HG03039 (cell line): Measurements from ENCODE around the gene CD22.
"Not testable (repeated sequence)": the region's sequence is repeated elsewhere in the genome, so short reads cannot be mapped to it uniquely, and the experiment has no call there.

Experiments used
- ATAC-seq: cut with Tn5 transposase; IDR thresholded peaks from one replicate; pipeline ENCODE4 v1.9.1; 2021; ENCODE audit warnings: mild to moderate bottlenecking, moderate library complexity; ENCODE audit not compliant: unreplicated experiment

CD22 gene

DNA sequence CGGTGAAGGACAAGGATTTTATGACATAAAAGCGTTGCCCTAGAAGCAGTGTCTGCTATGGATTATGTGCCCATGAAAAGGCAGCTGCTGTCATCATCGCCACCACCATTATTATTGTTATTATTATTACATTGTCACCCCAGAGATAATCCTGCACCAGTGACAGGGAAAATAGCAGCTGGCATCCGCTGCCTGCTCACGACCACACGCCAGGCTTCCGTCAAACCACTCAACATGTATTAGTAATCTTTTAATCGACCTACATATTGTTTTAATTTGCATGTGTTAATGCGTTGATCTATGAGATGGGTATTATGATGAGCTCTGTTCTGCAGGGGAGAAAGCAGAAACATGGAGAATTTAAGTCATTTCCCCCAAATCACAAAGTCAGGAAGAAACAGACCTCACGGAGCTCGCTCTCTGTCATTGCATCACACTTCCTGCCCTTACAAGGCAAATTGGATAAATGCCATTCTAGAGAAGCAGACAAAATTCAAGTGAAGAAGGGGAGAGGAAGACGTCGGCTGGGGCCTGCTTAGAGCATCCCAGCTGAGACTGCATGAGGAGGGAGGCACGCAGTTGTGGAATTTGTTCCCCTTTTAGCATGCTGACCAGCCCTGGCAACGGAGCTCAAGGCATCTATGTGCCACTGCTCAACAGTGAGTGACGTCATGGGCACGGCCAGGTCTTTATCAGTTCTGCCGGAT is 29.0 kb downstream of the CD22 start, which contains the start of gene FFAR3:
TSS of gene FFAR3 (plus strand) at position 594 of the 707 bp plus-strand sequence. CDS start 431 bp downstream, outside the sequence.
- no peak for ATAC-seq

DNA sequence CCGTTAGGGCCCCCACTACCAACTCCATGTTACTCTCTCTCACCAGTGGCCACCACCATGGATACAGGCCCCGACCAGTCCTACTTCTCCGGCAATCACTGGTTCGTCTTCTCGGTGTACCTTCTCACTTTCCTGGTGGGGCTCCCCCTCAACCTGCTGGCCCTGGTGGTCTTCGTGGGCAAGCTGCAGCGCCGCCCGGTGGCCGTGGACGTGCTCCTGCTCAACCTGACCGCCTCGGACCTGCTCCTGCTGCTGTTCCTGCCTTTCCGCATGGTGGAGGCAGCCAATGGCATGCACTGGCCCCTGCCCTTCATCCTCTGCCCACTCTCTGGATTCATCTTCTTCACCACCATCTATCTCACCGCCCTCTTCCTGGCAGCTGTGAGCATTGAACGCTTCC is 29.8 kb downstream of the CD22 start:
- ATAC-seq, result not testable (repeated sequence)

DNA sequence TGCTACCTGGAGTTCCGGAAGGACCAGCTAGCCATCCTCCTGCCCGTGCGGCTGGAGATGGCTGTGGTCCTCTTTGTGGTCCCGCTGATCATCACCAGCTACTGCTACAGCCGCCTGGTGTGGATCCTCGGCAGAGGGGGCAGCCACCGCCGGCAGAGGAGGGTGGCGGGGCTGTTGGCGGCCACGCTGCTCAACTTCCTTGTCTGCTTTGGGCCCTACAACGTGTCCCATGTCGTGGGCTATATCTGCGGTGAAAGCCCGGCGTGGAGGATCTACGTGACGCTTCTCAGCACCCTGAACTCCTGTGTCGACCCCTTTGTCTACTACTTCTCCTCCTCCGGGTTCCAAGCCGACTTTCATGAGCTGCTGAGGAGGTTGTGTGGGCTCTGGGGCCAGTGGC is 30.4 kb downstream of the CD22 start:
- ATAC-seq, result not testable (repeated sequence)

DNA sequence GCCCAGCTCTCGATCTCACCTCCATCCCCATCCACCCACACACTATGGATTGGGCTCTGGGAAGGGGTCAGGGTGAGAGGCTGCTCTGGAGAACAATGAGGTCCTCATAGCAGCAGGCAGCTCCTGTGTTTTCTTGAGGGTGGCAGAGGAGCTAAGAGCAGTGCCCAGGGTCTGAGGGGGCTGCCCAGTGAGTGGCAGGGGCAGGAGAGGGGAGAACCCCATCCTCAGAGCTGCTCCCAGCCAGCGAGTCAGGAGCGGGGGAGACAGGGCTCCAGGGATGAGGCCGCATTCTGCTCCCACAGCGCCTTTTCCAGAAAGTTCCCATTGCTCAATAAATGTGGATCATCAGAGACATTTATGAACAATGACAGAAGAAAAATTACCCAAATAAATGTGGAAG is 31.1 kb downstream of the CD22 start:
- not testable (repeated sequence) for ATAC-seq

DNA sequence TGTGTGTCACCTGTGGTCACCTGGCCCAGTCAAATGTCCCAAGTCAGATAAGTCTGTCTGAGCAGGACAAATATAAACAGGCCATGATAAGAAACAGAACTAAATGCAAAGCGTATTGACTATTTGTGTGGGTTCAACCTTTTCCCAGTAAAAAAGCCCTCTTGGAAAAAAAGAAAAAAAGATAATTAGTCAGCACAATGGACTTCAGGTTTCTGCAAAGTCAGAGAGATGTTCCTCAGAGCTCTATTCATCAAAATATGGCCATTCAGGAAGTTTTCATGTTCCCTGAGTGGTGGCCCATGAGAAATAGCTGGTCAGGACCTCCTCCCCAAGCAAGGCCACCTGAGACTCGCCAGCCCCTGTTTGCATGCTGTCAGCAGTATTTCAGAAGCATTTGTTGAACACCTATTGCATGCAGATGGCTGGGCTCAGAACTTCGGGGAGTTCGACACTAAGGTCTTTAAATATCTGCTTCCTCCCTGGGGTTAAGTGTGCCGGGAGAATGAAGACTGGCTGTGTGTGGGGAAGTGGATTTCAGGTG is 32.0 kb downstream of the CD22 start:
- no peak for ATAC-seq

DNA sequence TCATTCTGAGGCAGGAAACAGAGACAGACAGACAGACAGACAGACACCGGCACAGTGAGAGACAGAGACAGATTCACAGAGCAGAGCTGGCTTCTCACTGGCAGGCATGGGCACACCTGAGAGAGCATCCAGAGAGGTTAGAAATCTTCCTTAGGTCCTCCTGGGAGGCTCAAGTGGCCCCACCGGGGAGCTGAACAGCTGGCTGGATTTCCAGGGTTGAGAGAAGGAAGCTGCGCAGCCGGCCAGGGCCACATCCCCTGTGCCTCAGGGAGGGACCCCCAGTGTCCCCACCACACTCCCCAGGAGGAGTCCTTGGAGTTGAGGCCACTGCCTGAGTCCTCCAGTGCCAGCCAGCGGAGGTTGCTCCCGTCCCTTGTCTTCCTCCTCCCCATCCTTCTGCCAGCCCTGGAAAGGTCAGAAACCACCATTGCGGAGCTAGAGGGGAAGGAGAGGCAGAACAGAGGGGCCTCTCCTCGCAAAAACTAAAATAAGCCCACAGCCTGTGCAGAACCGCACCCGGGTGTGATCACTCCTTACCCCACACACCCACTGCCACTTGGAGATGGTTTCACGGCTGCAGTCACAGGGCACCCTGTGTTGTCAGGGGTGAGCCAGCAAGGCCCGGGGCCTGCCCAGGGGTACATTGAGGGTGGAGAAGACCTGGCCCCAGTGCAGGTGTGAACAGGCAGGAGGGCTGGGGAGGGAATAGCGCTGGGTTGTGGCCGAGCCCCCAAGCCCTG is 33.4 kb downstream of the CD22 start:
- ATAC-seq, result no peak

DNA sequence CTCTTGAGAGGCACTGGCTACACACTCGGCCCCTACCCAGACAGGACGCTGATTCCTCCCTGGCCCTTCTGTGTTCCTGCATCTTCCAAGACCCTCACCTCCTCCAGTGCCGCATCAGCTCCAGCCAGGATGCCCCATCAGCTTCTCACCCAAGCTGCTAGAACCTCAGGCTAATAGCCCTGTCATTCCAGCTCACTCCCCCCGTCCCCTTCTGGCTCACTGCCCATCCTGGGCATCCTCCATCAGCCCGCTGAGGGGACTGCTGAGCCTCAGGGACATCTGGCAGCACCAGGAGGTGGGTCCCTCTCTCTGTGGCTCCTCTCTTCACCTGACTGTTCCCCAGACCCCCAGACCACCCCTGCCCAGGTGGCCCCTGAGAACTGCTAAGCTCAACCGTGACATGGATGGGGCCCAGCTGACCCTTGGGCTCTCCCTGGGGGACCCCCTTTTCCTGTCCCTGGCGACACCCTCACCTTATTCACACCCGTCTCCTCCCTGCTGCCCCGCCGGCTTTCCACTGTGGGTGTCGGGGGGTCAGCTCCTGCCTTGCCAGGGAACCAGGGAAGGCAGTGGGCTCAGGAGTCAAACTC is 34.1 kb downstream of the CD22 start:
- no peak for ATAC-seq

DNA sequence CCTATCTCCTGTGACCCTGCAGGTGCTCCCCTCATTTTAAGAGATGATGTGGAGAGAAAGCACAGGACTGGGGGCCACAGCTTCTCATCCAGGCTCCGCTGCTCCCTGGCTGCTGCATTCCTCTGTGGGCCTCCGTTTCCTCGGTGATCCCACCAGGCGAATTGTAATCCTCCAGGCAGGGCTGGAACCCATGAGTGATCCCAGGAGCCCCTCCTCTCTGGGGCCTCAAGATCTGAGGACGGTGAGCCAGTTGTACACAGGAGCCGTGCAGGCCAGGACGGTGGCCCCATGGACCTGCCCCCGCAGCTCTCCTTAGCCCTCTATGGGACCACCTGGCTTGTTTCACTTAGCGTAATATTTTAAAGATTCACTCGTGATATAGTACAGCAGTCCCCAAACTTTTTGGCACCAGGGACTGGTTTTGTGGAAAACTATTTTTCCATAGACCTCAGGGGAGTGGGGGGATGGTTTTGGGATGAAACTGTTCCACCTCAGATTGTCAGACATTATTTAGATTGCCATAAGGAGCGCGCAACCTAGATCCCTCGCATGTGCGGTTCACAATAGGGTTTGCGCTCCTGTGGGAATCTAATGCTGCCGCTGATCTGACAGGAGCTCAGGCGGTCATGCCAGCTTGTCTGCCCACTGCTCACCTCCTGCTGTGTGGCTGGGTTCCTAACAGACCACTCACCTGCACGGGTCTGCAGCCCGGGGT is 34.9 kb downstream of the CD22 start:
- ATAC-seq, result no peak

DNA sequence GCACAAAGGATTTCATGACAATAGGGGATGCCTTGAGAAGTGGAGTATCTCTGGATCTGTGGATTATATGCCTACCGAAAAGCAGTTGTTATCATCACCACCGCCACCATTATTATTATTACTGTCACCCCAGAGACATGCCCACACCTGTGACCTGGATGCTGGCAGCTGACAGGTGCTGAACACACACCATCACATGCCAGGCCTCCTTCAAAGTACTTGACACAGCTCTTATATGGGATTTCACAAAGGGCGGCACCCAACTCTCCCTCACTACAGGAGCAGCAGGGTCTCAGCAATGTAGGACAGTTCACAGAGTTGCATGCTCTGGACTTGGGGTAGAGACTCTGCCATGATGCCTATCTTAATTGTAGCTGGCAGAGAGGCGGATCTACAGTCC is 36.3 kb downstream of the CD22 start:
- no peak for ATAC-seq

DNA sequence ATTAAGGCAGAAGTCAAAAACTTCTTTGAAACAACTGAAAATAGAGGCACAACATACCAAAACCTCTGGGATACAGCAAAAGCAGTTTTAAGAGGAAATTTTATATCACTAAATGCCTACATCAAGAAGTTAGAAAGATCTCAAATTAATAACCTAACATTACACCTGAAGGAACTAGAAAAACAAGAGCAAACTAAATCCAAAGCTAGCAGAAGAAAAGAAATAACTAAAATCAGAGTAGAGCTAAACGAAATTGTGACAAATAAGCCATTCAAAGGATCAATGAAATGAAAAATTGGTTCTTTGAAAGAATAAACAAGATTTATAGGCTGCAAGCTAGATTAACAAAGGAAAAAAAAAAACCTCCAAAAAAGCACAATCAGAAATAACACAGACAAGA is 39.4 kb downstream of the CD22 start:
- no peak for ATAC-seq

DNA sequence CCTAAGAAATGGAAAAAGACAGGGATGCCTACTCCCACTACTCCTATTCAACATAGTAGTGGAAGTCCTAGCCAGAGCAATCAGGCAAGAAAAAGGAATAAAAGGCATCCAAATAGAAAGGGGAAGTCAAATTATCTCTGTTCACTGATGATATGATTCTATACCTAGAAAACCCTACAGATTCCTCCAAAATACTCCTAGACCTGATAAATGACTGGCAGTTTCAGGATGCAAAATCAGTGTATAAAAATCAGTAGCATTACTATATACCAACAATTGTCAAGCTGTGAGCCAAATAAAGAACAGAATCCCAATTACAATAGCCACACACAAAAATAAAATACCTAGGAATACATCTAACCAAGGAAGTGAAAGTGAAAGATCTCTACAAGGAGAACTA is 40.5 kb downstream of the CD22 start:
- no peak for ATAC-seq

DNA sequence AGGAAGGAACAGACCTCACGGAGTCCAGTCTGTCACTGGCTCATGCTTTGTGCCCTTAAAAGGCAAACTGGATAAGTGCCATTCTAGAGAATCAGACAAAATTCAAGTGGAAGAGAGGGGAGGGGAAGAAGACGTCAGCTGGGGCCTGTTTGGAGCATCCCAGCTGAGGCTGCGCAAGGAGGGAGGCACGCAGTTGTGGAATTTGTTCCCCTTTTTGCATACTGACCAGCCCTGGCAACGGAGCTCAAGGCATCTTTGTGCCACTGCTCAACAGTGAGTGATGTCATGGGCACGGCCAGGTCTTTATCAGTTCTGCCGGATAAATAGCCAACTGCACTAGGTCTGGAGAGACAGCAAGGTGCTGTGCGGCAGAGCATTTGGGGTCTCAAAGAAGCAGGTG is 41.7 kb downstream of the CD22 start, which contains the start of gene GPR42:
TSS of gene GPR42 (plus strand) at position 347 of the 400 bp plus-strand sequence. CDS start 292 bp downstream, outside the sequence.
- ATAC-seq, result no peak

DNA sequence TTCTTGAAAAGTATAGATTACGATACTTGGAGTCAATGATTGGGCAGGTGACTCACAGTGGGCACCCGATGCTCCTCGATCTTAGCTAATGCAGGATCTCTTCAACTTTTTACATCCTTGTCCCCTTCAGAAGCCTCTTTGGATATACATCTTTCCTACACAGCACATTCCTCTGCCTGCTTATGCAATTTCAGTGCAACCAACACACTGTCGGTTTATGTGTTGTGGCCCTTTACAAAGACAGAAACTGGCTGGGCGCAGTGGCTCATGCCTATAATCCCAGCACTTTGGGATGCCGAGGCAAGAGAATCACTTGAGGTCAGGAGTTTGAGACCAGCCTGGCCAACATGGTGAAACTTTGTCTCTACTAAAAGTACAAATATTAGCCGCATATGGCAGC is 44.5 kb downstream of the CD22 start:
- no peak for ATAC-seq

DNA sequence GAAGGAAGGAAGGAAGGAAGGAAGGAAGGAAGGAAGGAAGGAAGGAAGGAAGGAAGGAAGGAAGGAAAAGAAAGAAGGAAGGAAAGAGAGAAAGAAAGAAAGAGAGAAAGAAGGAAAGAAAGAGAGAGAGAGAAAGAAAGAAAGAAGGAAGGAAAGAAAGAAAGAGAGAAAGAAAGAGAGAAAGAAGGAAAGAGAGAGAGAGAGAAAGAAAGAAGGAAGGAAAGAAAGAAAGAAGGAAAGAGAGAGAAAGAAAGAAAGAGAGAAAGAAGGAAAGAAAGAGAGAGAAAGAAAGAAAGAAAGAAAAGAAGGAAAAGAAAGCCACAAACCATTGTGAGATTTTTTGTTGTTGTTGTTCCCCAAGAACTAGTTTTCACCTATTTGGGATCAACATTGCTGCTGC is 45.0 kb downstream of the CD22 start:
- not testable (repeated sequence) for ATAC-seq

DNA sequence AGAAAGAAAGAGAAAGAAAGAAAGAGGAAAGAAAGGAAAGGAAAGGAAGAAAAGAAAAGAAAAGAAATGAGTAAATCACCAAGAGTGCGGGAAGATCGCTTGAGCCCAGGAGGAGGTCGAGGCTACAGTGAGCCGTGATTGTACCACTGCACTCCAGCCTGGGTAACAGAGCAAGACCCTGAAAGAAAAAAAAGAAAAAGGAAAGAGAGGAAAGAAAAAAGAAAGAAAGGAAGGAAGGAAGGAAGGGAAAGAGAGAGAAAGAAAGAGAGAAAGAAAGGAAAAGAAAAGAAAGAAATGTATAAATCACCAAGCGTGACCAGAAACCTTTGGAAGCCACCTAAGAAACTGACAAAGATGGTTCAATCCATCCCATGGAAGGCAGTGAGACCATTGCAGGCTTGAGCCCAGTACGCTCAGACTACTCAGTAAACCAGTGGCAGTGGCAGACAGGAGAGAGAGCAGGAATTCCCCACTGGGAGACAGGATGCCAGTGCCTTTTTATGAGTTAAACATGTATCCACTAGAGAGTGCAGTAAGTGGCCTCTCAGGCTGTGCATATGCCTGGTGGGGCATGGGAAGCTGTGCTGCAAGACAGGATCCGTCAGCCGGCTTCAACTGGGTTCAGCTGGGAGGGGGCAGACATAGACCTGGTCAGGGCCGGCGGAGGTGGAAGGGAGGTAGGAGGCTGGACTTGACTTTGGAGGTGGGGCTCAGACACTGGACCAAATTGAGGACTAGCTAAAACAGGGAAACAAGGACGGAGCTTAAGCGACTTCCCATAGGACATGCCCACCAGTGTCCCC is 46.7 kb downstream of the CD22 start:
- no peak for ATAC-seq

DNA sequence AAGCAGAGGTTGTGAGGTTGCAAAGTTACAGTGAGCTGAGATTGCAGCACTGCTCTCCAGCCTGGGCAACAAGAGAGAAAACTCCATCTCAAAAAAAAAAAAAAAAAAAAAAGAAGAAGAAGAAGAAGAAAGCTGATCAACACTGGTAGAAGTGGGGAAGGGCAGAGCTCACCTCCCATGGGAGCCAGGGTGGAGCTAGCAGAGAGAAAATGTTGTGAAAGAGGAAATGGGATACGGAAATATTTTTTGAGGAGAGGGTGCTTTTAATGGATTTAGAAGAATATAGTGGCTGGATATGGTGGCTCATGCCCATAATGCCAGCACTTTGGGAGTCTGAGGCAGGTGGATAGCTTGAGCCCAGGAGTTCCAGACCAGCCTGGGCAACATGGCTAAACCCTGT is 48.7 kb downstream of the CD22 start:
- ATAC-seq, result no peak

DNA sequence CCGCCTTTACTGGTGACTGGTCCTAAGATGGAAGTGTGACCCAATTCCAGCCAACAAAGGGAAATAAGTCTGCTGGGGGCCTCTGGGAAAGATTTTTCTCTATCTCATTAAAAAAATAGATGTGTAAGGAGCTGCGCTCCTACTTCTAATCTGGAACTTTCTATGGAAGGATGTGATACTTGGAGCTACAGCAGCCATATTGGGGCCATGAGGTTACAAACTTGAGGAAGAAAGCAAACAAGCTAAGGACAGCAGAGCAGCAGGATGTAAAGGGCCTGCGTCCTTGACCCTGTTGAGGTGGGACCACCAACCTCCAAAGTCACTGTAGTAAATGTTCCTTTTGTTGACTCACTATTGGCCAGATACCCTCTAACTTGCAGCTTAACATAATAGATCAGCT is 49.4 kb downstream of the CD22 start:
- ATAC-seq, result no peak

DNA sequence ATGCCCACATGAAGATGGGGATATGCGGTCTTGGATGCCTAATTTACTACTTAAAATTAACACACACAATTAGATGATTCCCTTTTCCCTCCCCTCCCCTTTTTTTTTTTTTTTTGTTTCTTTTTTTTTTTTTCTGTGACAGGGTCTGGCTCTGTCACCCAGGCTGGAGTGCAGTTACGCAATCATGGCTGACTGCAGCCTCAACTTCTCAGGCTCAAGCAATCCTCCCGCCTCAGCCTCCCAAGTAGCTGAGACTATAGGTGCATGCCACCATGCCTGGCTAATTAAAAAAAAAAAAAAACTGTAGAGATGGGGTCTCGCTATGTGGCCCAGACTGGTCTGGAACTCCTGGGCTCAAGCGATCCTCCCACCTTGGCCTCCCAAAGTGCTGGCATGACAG is 50.6 kb downstream of the CD22 start:
- ATAC-seq, result not testable (repeated sequence)

DNA sequence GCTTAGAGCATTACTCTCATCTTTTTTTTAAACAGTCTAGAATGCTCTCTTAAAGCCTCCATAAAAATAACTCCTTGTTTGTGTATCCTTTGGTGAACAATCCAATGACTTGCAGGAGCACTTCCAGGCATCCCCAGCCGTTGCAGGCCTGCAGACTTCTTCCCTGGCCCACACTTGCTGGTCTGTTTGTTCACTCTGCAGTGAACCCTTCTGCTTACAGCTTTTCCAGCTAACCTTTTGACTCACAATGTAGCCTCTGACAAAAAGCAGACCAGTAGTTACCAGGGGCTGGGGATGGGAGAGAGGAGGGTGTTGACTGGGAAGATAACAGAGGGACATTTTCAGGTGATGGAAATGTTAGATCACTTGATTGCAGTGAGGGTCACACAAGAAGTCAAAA is 51.0 kb downstream of the CD22 start:
- ATAC-seq, result no peak

DNA sequence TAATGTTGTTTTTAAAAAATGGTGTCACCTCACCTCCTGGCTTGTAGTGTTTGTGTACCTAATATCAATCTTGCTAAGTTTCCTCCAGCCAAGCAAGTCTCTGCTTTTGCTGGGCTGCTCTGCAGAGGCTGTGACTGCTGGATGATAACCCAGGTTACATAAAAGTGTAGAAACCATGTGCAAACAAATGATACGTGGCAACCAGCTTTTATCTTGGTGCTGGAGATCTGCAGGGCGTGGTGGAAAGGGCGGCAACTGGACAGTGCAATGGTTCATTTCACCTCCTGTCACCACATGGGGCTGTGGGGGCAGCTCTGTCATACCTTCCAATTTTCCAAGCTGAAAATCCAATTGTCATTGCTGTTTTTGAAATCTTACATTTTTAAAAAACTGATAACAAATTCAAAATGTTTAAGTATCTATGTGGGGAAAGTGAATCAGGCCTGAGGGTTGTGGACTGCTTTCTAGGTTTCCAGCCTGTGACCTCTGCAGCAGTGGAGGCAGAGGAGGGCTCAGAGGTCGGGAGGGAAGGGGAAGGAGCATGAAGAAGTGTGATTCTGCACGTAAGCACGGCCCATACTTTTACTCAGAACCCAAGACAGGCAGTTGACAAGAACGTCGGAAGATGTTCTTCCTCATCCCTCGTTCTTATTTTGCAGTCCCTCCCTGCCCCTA is 51.6 kb downstream of the CD22 start:
- ATAC-seq, result no peak
